Mesenchymal stem cell (in vitro differentiated cells and primary cell): ENCODE measurements around the gene TPSG1.

Experiments used
- DNase-seq: peaks from one replicate; pipeline ENCODE4 v3.0.0-alpha.2; 2013
- H2AFZ ChIP-seq: one replicate; pipeline ENCODE4 v1.6.1; 2013; ENCODE audit warnings: low read depth, mild to moderate bottlenecking, control low read depth, inconsistent platforms, low read length, moderate library complexity
- H2AK5ac ChIP-seq: 2 replicates; pipeline ENCODE4 v1.6.1; 2013; ENCODE audit warnings: low read length, moderate library complexity, mild to moderate bottlenecking, inconsistent platforms; ENCODE audit not compliant: severe bottlenecking
- H2BK120ac ChIP-seq: one replicate; pipeline ENCODE4 v1.6.1; 2013; ENCODE audit warnings: low read depth, mild to moderate bottlenecking, inconsistent platforms, low read length, moderate library complexity
- H2BK12ac ChIP-seq, 2 experiments: one replicate each; pipeline ENCODE4 v1.6.1; 2013; ENCODE audit warnings: inconsistent platforms in 2 of 2, low read length in 2 of 2, mild to moderate bottlenecking in 2 of 2, moderate library complexity in 2 of 2, control low read depth in 1 of 2
- H2BK15ac ChIP-seq: one replicate; pipeline ENCODE4 v1.6.1; 2013; ENCODE audit warnings: mild to moderate bottlenecking, low read depth, inconsistent platforms; ENCODE audit not compliant: poor library complexity, severe bottlenecking
- H2BK5ac ChIP-seq: 2 replicates; pipeline ENCODE4 v1.6.1; 2013; ENCODE audit warnings: low read depth, mild to moderate bottlenecking, low read length, control low read depth, inconsistent platforms; ENCODE audit not compliant: poor library complexity, severe bottlenecking
- H3K14ac ChIP-seq, 2 experiments: one replicate each; pipeline ENCODE4 v1.6.1; 2013; ENCODE audit warnings: inconsistent platforms in 2 of 2, low read length in 2 of 2, control low read depth in 1 of 2, mild to moderate bottlenecking in 1 of 2, moderate library complexity in 1 of 2
- H3K18ac ChIP-seq, 2 experiments: one replicate each; pipeline ENCODE4 v1.6.1; 2013; ENCODE audit warnings: inconsistent platforms in 2 of 2, low read length in 2 of 2, control low read depth in 1 of 2, low read depth in 1 of 2, mild to moderate bottlenecking in 1 of 2
- H3K23ac ChIP-seq, 2 experiments: one replicate each; pipeline ENCODE4 v1.6.1; 2013; ENCODE audit warnings: inconsistent platforms in 2 of 2, low read length in 2 of 2, mild to moderate bottlenecking in 2 of 2, moderate library complexity in 2 of 2, control low read depth in 1 of 2
- H3K27ac ChIP-seq: 2 replicates; pipeline ENCODE4 v1.5.1; 2013; ENCODE audit warnings: mild to moderate bottlenecking, moderate library complexity, low read length, control low read depth, inconsistent platforms; ENCODE audit not compliant: poor library complexity, severe bottlenecking
- H3K27me3 ChIP-seq, 2 experiments: 2 replicates each; pipeline versions ENCODE4 v1.6.1 to v1.7.0; 2013; ENCODE audit warnings: low read length in 2 of 2, mild to moderate bottlenecking in 2 of 2, moderate library complexity in 2 of 2, control low read depth in 1 of 2, inconsistent platforms in 1 of 2; ENCODE audit not compliant: control insufficient read depth in 1 of 2, insufficient read depth in 1 of 2
- H3K36me3 ChIP-seq, 2 experiments: 2 replicates each; pipeline versions ENCODE4 v1.6.1 to v1.7.0; 2013; ENCODE audit warnings: low read length in 2 of 2, control low read depth in 1 of 2, inconsistent platforms in 1 of 2, low read depth in 1 of 2, mild to moderate bottlenecking in 1 of 2; ENCODE audit not compliant: insufficient read depth in 2 of 2, control insufficient read depth in 1 of 2
- H3K4ac ChIP-seq, 2 experiments: one replicate each; pipeline ENCODE4 v1.6.1; 2013; ENCODE audit warnings: inconsistent platforms in 2 of 2, low read length in 2 of 2, mild to moderate bottlenecking in 2 of 2, moderate library complexity in 2 of 2, control low read depth in 1 of 2, low read depth in 1 of 2
- H3K4me1 ChIP-seq: 2 replicates; pipeline ENCODE4 v1.6.1; 2013; ENCODE audit warnings: low read depth, low read length, control low read depth; ENCODE audit not compliant: control insufficient read depth, insufficient read depth
- H3K4me2 ChIP-seq: 2 replicates; pipeline ENCODE4 v1.6.1; 2013; ENCODE audit warnings: low read length, mild to moderate bottlenecking, inconsistent platforms; ENCODE audit not compliant: poor library complexity, severe bottlenecking
- H3K4me3 ChIP-seq, 2 experiments: 2 replicates each; pipeline versions ENCODE4 v1.5.1 to v1.7.0; 2013; ENCODE audit warnings: low read length in 2 of 2, mild to moderate bottlenecking in 2 of 2, control low read depth in 1 of 2, low read depth in 1 of 2; ENCODE audit not compliant: insufficient read depth in 1 of 2
- H3K79me1 ChIP-seq: replicated peaks from 2 replicates; pipeline ENCODE4 v1.6.1; 2013; ENCODE audit warnings: mild to moderate bottlenecking, control low read depth, low read length, inconsistent platforms; ENCODE audit not compliant: poor library complexity, severe bottlenecking
- H3K9ac ChIP-seq: 2 replicates; pipeline ENCODE4 v1.7.0; 2013; ENCODE audit warnings: mild to moderate bottlenecking, low read length, moderate library complexity
- H3K9me3 ChIP-seq: 2 replicates; pipeline ENCODE4 v1.7.0; 2013; ENCODE audit warnings: mild to moderate bottlenecking, low read length; ENCODE audit not compliant: control insufficient read depth
- H4K8ac ChIP-seq: one replicate; pipeline ENCODE4 v1.6.1; 2013; ENCODE audit warnings: inconsistent platforms, mild to moderate bottlenecking, low read length, moderate library complexity
- H4K91ac ChIP-seq: one replicate; pipeline ENCODE4 v1.6.1; 2013; ENCODE audit warnings: mild to moderate bottlenecking, low read length, inconsistent platforms
- WGBS: methylation state at CpG from one replicate; pipeline ENCODE4 v1.1.7; 2013; ENCODE audit warnings: mixed read lengths; 5-methylcytosine and 5-hydroxymethylcytosine counted together

Gene TPSG1

DNA sequence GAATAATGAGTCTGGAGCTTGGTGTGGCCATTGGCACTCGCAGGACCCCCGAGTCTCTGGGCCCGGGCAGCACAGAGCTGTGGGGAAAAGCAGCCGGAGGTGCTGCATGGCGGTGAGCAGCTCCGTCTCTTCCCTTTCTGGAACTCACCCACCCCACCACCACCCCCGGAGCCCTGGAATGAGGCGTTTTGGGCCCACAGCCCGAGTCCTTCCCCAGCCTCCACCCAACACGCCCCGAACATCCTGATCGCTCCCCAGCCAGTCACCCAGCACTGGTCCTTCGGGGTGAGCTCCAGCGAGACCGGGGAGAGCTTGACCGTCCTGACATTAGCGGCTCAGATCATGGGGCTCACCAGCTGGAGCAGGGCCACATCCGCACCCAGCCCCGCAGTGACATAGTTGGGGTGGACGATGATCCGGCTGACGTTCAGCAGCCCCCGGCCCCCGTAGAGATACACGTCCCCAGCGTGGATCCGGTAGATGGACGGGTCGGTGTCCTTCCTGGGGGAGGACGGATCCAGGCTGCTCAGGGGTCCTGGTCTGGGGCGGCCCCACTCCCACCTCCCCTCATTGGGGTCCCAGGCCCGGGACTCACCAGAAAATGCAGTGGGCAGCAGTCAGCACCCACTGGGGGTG, 37.3 kb upstream of the TPSG1 start:
- no peak overlapping the region for H4K91ac ChIP-seq
- no peak overlapping the region for H3K18ac ChIP-seq
- no peak overlapping the region for H3K23ac ChIP-seq
- H2BK120ac ChIP-seq: no peak overlapping the region
- no peaks in the 10 kb centered on the region for H3K9me3 ChIP-seq
- H3K27ac ChIP-seq: no peak overlapping the region
- H3K4me3 ChIP-seq: no peak overlapping the region
- H3K4me1 ChIP-seq: peaks cover 2% of the 10 kb centered on the region
- no peak for DNase-seq
- no peak overlapping the region for H2BK5ac ChIP-seq
- H3K4me2 ChIP-seq: no peak overlapping the region
- no peak overlapping the region for H3K9ac ChIP-seq
- no peak overlapping the region for H2BK15ac ChIP-seq
- no peaks in the 10 kb centered on the region for H3K36me3 ChIP-seq
- no peaks in the 10 kb centered on the region for H3K79me1 ChIP-seq
- H2BK12ac ChIP-seq: no peak overlapping the region
- H2AFZ ChIP-seq: no peak overlapping the region
- no peak overlapping the region for H2AK5ac ChIP-seq
- WGBS: 89% methylated on average over 32 of the region's 32 CpGs
- H3K14ac ChIP-seq: no peak overlapping the region
- no peak overlapping the region for H3K4ac ChIP-seq
- H4K8ac ChIP-seq: no peak overlapping the region
- H3K27me3 ChIP-seq: peaks cover 27 to 61% of the 10 kb centered on the region in 2 experiments

DNA sequence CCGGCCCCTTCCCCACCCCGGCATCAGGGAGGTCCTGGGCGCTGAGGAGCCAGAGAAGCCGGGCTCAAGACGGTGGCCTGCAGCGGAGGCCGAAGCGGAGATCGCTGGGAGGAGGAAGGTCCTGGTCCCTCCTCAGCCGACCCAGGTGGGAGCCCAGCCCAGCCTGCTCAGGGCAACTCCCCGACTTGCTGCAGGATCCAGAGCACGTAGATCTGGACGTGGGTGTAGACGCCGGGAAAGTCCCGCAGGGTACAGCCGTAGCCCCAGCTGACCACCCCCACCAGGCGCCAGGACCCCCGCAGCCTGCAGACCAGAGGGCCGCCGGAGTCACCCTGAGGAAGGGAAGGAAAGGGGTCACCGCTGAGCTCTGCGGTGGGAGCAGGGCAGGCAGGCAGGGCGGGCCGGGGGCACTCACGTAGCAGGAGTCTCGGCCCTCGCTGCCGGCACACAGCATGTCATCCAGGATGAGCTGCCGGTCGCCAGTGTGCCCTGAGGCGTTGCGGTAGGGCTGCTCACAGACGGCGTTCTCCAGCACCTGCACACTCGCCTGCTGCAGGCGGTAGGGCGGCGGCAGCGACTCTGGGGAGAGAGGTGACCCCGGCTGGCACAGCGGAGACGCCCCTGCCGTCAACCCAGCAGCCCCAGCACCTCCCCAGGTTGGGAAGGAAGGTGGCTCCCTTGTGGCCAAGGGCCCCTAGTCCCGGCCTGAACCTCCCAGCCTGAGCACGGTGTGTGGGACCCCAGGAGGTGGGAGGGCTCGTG, 36.2 kb upstream of the TPSG1 start:
- Histone ChIP-seq H3K4me3 (no peak overlapping the region), H4K8ac (no peak overlapping the region), H2BK5ac (no peak overlapping the region), H3K4ac (no peak overlapping the region), H2AK5ac (no peak overlapping the region), H3K27me3 (peaks cover 27 to 60% of the 10 kb centered on the region in 2 experiments), H2BK12ac (no peak overlapping the region), H3K23ac (peak overlapping the region in 1 of 2 experiments; percentile 47), H3K4me1 (peaks cover 2% of the 10 kb centered on the region), H3K9me3 (no peaks in the 10 kb centered on the region), H4K91ac (no peak overlapping the region), H2BK120ac (no peak overlapping the region), H3K4me2 (no peak overlapping the region), H3K14ac (no peak overlapping the region), H3K9ac (no peak overlapping the region), H3K18ac (no peak overlapping the region), H2BK15ac (no peak overlapping the region), H3K36me3 (no peaks in the 10 kb centered on the region), H2AFZ (no peak overlapping the region), H3K79me1 (no peaks in the 10 kb centered on the region), H3K27ac (no peak overlapping the region)
- no peak for DNase-seq
- 60% methylated on average over 43 of the region's 47 CpGs for WGBS

DNA sequence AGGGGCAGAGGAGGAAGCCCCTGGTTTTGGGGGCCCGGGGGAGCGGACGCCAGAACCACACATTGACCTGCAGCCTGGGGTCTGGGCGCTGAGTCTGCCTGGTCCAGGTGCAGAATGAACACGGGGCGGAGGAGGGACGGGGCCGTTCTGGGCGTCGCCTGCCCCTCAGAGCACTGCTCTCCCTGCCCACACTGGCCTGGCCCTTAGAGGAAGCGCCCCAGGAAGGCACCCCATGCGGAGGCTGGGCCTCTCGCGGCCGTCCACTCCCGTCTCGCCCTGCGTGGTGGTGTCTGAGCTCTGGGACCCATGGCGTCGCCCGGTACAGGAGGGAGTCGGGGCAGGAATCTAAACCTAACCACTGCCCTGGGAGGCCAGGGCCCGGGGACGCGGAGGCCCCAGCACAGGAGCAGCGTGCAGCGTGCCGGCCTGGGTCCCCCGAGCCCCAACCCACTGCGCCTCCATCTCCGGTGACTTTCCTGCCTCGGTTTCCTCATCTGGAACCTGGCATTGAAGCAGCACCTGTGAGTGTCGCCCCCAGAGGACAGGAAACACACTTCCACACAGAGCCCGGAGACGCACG, 35.1 kb upstream of the TPSG1 start:
- H4K8ac ChIP-seq: no peak overlapping the region
- H3K9ac ChIP-seq: no peak overlapping the region
- H2BK5ac ChIP-seq: no peak overlapping the region
- no peak overlapping the region for H2AFZ ChIP-seq
- H3K27ac ChIP-seq: no peak overlapping the region
- no peak overlapping the region for H3K23ac ChIP-seq
- H2BK12ac ChIP-seq: no peak overlapping the region
- H3K27me3 ChIP-seq: peaks cover 27 to 55% of the 10 kb centered on the region in 2 experiments
- H3K18ac ChIP-seq: no peak overlapping the region
- no peak overlapping the region for H3K4me2 ChIP-seq
- no peaks in the 10 kb centered on the region for H3K9me3 ChIP-seq
- no peaks in the 10 kb centered on the region for H3K79me1 ChIP-seq
- H3K36me3 ChIP-seq: no peaks in the 10 kb centered on the region
- no peak overlapping the region for H3K4me3 ChIP-seq
- H2BK15ac ChIP-seq: no peak overlapping the region
- peaks cover 2% of the 10 kb centered on the region for H3K4me1 ChIP-seq
- WGBS: 83% methylated on average over 36 of the region's 36 CpGs
- H4K91ac ChIP-seq: no peak overlapping the region
- no peak overlapping the region for H3K4ac ChIP-seq
- H2AK5ac ChIP-seq: no peak overlapping the region
- H2BK120ac ChIP-seq: no peak overlapping the region
- DNase-seq: no peak
- no peak overlapping the region for H3K14ac ChIP-seq

DNA sequence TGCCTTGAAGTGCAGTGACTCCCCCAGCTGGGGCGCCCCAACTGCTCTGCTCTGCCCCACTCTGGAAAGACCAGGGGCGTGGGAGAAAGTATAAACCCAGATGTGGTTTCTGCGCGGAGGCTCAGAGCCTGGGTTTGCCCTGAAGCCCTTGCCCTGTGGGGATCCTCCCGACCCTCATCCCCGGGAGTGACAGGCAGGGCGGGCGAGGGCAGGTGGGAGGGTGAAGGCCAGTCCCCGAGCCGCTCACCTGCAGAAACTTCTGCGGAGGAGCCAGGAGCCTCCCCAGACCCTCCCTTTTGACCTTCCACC, 34.6 kb upstream of the TPSG1 start:
- Histone ChIP-seq H3K4ac (no peak overlapping the region), H2BK12ac (no peak overlapping the region), H3K4me1 (peaks cover 2% of the 10 kb centered on the region), H3K18ac (no peak overlapping the region), H2BK5ac (no peak overlapping the region), H3K4me3 (no peak overlapping the region), H3K27me3 (peaks cover 27 to 55% of the 10 kb centered on the region in 2 experiments), H3K23ac (no peak overlapping the region), H2AK5ac (no peak overlapping the region), H3K14ac (no peak overlapping the region), H2BK15ac (no peak overlapping the region), H2BK120ac (no peak overlapping the region), H4K8ac (no peak overlapping the region), H3K4me2 (no peak overlapping the region), H3K9me3 (no peaks in the 10 kb centered on the region), H4K91ac (no peak overlapping the region), H3K36me3 (no peaks in the 10 kb centered on the region), H3K79me1 (no peaks in the 10 kb centered on the region), H2AFZ (no peak overlapping the region), H3K27ac (no peak overlapping the region), H3K9ac (no peak overlapping the region)
- 50% methylated on average over 11 of the region's 11 CpGs for WGBS
- no peak for DNase-seq
